Lower leg skin (tissue), 3 donors: ENCODE results near the gene RALGPS2.

Source experiments
- CTCF ChIP-seq, 3 donors: fragments of 450-650 bp; IDR thresholded peaks; one replicate each; pipeline ENCODE4 v1.5.1; 2016; ENCODE audit warnings: antibody characterized with exemption in 3 of 3, mild to moderate bottlenecking in 3 of 3, moderate library complexity in 2 of 3
- POLR2A ChIP-seq, 2 donors: fragments of 450-650 bp; IDR thresholded peaks; one replicate each; pipeline ENCODE4 v1.6.1; 2016 to 2017; ENCODE audit warnings: antibody characterized with exemption in 2 of 2, mild to moderate bottlenecking in 1 of 2, moderate library complexity in 1 of 2

- TF ChIP-seq POLR2A (IDR thresholded peaks at IDR 0.05), result no peak
- TF ChIP-seq CTCF (IDR thresholded peaks at IDR 0.05), result no peak
Observed at GRCh38 chr1:178928041-178928440, 203.0 kb downstream of the RALGPS2 start.
